Activated CD8-positive, alpha-beta T cell treated with anti-CD3 and anti-CD28 coated beads for 36 hours (primary cell): ENCODE data around the gene PRSS56. TPM values are rescaled to one million over a fixed set of nuclear protein-coding genes. Genes with fewer than 3 reads are reported as not detected.

Experiments
- ATAC-seq: fragments of 200-7000 bp; cut with Tn5 transposase; one replicate; pipeline ENCODE4 v1.10.0; 2021; ENCODE audit warnings: mild to moderate bottlenecking, moderate library complexity
- CTCF ChIA-PET: fragments of 350-600 bp; sonication (Branson Sonifier 250); formaldehyde crosslinking; loops from one replicate; lab custom pipeline; 2021; ENCODE audit warnings: antibody characterized with exemption; lab: Charles Lee
- POLR2A ChIA-PET: fragments of 350-600 bp; sonication (Branson Sonifier 250); formaldehyde crosslinking; loops from one replicate; lab custom pipeline; 2021; ENCODE audit warnings: antibody characterized with exemption; lab: Charles Lee
- DNase-seq: peaks from one replicate; pipeline ENCODE4 v3.0.0-alpha.2; 2020
- H3K27ac Mint-ChIP-seq: one replicate; pipeline ENCODE4 v1.8.0; 2021; ENCODE audit warnings: mild to moderate bottlenecking, mixed read lengths
- H3K27me3 Mint-ChIP-seq: one replicate; pipeline ENCODE4 v1.8.0; 2021; ENCODE audit warnings: mixed read lengths
- H3K36me3 Mint-ChIP-seq: one replicate; pipeline ENCODE4 v1.8.0; 2021; ENCODE audit warnings: low read depth, mixed read lengths
- H3K4me1 Mint-ChIP-seq: one replicate; pipeline ENCODE4 v1.8.0; 2021; ENCODE audit warnings: low read depth, mixed read lengths
- H3K4me3 Mint-ChIP-seq: one replicate; pipeline ENCODE4 v1.8.0; 2021; ENCODE audit warnings: mild to moderate bottlenecking, moderate library complexity, mixed read lengths
- H3K9me3 Mint-ChIP-seq: one replicate; pipeline ENCODE4 v1.8.0; 2021; ENCODE audit warnings: mixed read lengths
- intact Hi-C: fragments of 100-400 bp; cut with micrococcal nuclease; formaldehyde crosslinking; loops from one replicate; pipeline ENCODE4 v1.10.0; 2022
- total RNA-seq, 2 experiments: library from RNA; stranded (reverse); gene quantifications; one replicate each; pipeline ENCODE4 v1.2.3, GENCODE V29; 2021
- TF ChIP-seq, protein P1 (sequence below): fragments of 200-600 bp; IDR thresholded peaks from one replicate; pipeline ENCODE4 v1.8.0; 2022; ENCODE audit warnings: antibody characterized with exemption, mild to moderate bottlenecking

Gene PRSS56
- total RNA-seq, 2 experiments from 2014 or later = not detected

GRCh38 chr2:232533944-232534710 lies 13.9 kb downstream of the PRSS56 start:
- ChIA-PET CTCF (no interaction called here), POLR2A (interaction anchor here (1.1 to 1.4 kb wide), 2 partner anchors 11 to 17 kb away, joined by 3 to 4 read pairs; partner anchors contain the start of genes EIF4E2 and TIGD1)
- Mint-ChIP-seq H3K9me3 (peaks cover 2% of the 10 kb centered on the region), H3K27ac (no peak overlapping the region), H3K4me1 (peaks cover 4% of the 10 kb centered on the region), H3K36me3 (no peaks in the 10 kb centered on the region), H3K4me3 (no peak overlapping the region), H3K27me3 (peaks cover 6% of the 10 kb centered on the region)
- TF ChIP-seq, protein P1, sequence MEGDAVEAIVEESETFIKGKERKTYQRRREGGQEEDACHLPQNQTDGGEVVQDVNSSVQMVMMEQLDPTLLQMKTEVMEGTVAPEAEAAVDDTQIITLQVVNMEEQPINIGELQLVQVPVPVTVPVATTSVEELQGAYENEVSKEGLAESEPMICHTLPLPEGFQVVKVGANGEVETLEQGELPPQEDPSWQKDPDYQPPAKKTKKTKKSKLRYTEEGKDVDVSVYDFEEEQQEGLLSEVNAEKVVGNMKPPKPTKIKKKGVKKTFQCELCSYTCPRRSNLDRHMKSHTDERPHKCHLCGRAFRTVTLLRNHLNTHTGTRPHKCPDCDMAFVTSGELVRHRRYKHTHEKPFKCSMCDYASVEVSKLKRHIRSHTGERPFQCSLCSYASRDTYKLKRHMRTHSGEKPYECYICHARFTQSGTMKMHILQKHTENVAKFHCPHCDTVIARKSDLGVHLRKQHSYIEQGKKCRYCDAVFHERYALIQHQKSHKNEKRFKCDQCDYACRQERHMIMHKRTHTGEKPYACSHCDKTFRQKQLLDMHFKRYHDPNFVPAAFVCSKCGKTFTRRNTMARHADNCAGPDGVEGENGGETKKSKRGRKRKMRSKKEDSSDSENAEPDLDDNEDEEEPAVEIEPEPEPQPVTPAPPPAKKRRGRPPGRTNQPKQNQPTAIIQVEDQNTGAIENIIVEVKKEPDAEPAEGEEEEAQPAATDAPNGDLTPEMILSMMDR = no peak
- intact Hi-C loops = no loop called here
- no peak for DNase-seq
- no peak for ATAC-seq

DNA sequence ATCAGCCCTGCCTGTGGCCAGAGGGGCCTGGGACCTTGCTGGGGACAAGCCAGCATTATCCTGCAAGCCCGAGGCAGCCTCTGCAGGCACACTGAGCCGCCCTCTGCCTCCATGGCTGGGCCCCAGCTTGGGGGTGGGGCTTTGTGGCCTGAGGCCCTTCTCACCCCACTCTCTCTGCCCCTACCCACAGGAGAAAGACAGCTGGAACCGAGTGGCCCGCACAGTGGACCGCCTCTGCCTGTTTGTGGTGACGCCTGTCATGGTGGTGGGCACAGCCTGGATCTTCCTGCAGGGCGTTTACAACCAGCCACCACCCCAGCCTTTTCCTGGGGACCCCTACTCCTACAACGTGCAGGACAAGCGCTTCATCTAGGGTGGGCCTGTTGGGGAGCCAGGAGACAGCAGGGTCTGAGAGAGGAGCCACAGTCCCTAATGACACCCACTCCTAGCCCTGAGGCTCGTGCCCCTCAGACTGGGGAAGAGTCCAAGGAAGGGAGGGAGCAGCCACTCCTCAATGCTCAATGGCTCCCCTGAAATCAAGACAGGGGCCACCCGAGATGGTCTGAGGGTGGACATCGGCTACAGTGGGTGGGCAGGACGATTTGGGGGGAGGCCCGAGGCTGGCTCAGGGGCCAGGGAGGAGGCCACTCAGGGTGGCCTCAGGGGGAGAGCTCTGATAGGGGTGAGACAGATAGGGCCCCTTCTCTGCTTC lies 14.9 kb downstream of the PRSS56 start:
- ChIA-PET POLR2A (interaction anchor here (1.1 kb wide), 1 partner anchor 16 kb away, joined by 4 read pairs; the partner anchor contains the start of genes EIF4E2 and TIGD1), CTCF (no interaction called here)
- H3K4me3 Mint-ChIP-seq = no peak overlapping the region
- no peak overlapping the region for H3K27ac Mint-ChIP-seq
- H3K27me3 Mint-ChIP-seq = peaks cover 6% of the 10 kb centered on the region
- H3K4me1 Mint-ChIP-seq = peaks cover 4% of the 10 kb centered on the region
- H3K36me3 Mint-ChIP-seq = no peaks in the 10 kb centered on the region
- intact Hi-C loops = no loop called here
- DNase-seq = no peak
- TF ChIP-seq, protein P1 = no peak
- H3K9me3 Mint-ChIP-seq = peaks cover 2% of the 10 kb centered on the region
- no peak for ATAC-seq

DNA sequence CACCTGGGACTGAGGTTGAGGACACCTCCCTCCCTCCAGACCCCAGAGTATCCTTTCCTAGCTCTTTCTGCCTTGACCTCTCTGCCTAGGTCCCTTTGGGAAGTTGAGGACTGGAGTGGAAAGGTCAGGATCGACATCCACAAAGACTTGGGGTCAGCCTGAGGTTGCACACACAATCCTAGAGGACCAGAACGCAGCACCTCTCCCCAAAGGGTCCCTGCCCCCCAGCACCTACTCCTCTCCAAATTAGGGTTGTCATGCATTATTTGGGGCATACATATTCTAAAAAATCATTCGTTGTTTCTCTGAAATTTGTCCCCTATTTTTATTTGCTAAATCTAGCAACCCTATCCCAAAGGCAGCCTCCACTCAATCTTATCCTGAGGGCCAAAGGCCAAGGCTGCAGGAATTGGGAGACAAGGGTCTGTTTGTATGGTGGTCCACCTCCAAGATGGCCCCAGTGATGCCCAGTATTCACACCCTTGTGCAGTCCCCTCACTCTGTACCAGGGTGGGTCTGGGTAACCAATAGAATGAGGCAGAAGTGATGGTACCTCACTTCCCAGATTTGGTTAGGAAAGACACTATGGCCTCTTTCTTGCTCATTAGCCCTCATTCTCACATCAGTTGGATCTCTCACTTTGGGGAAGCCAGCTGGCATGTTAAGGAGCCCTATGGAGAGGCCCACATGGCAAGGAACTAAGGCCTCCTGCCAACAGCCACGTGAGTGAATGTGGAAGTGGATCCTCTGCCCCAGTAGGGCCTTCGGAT lies 15.8 kb downstream of the PRSS56 start:
- Mint-ChIP-seq H3K27ac (no peak overlapping the region), H3K4me3 (no peak overlapping the region), H3K27me3 (peaks cover 6% of the 10 kb centered on the region), H3K36me3 (no peaks in the 10 kb centered on the region), H3K9me3 (peaks cover 2% of the 10 kb centered on the region), H3K4me1 (peaks cover 4% of the 10 kb centered on the region)
- intact Hi-C loops = no loop called here
- POLR2A ChIA-PET = no interaction called here
- no peak for ATAC-seq
- DNase-seq = no peak
- CTCF ChIA-PET = no interaction called here
- TF ChIP-seq, protein P1 = no peak

- TF ChIP-seq, protein P1 = peak; percentile 42
- peaks cover 6% of the 10 kb centered on the region for H3K27me3 Mint-ChIP-seq
- H3K4me3 Mint-ChIP-seq = no peak overlapping the region
- peaks cover 2% of the 10 kb centered on the region for H3K9me3 Mint-ChIP-seq
- no peaks in the 10 kb centered on the region for H3K36me3 Mint-ChIP-seq
- DNase-seq (peak; percentile 45), ATAC-seq (peak; percentile 71)
- H3K4me1 Mint-ChIP-seq = peaks cover 7% of the 10 kb centered on the region
- ChIA-PET POLR2A (interaction anchor here (1.1 kb wide), 1 partner anchor 8 kb away, joined by 3 read pairs; no protein-coding TSS in a partner anchor), CTCF (no interaction called here)
- intact Hi-C loops = no loop called here
- no peak overlapping the region for H3K27ac Mint-ChIP-seq
Measured at GRCh38 chr2:232537079-232537478, 16.9 kb downstream of the PRSS56 start.
